GM23248 (cell line): Measurements from ENCODE around the gene PLEKHJ1.

Experiments
- EZH2 ChIP-seq: fragments of 200-600 bp; sonication (generic); IDR thresholded peaks from 2 replicates; pipeline ENCODE4 v1.6.1; 2018; ENCODE audit warnings: antibody characterized with exemption, mild to moderate bottlenecking; ENCODE audit not compliant: insufficient read depth, poor library complexity, severe bottlenecking
- EZH2phosphoT487 ChIP-seq: fragments of 200-600 bp; sonication (generic); IDR thresholded peaks from 2 replicates; pipeline ENCODE4 v1.6.1; 2018; ENCODE audit warnings: antibody characterized with exemption, moderate library complexity, mild to moderate bottlenecking, low read depth; ENCODE audit not compliant: insufficient read depth

- TF ChIP-seq EZH2phosphoT487, result no peak
- no peak for TF ChIP-seq EZH2
Observed at GRCh38 chr19:2210206-2210605, 25.9 kb downstream of the PLEKHJ1 start.
